HepG2 (cell line): ENCODE measurements around the gene FSHR. TPM values are rescaled to one million over a fixed set of nuclear protein-coding genes. Genes with fewer than 3 reads are reported as not detected.

Experiments
- ATAC-seq: fragments of 200-7000 bp; cut with Tn5 transposase; 3 replicates; pipeline ENCODE4 v1.9.1; 2020; ENCODE audit warnings: mild to moderate bottlenecking, moderate library complexity
- BruUV-seq: library from RNA; stranded (reverse); fragments of 400-500 nt; replicated peaks from 2 replicates; lab custom pipeline; 2021; lab: Mats Ljungman, UMichigan
- CTCF ChIA-PET: fragments of 300-600 bp; formaldehyde crosslinking; extraction: SDS; loops from one replicate; lab custom pipeline; 2021; ENCODE audit warnings: low total read pairs, inconsistent platforms, low intra/inter-chr PET ratio; lab: Yijun Ruan, JAX
- POLR2A ChIA-PET: fragments of 350-600 bp; sonication (Branson Sonifier 250); formaldehyde crosslinking; loops from one replicate; lab custom pipeline; 2020; ENCODE audit warnings: antibody characterized with exemption, inconsistent platforms; lab: Yijun Ruan, JAX
- DNase-seq: peaks from one replicate; pipeline ENCODE4 v3.0.0-alpha.2; 2015; ENCODE audit warnings: low spot score
- FAIRE-seq: peaks from 3 replicates; lab custom pipeline; 2011; peaks lifted over from hg19 to GRCh38; lab: Jason Lieb, UNC
- H2AFZ ChIP-seq: one replicate; pipeline ENCODE4 v1.6.1; 2011; ENCODE audit warnings: low read length, inconsistent platforms
- H3K27ac ChIP-seq: fragments of 300-600 bp; 3 replicates; pipeline ENCODE4 v1.8.0; 2011; ENCODE audit warnings: mixed run types, mild to moderate bottlenecking, mixed read lengths, low read length, inconsistent platforms; ENCODE audit not compliant: insufficient read depth; ENCODE audit errors: extremely low read length
- H3K27me3 ChIP-seq, 2 experiments: fragments of 200-600 bp in 1 of 2; 2 replicates in 1 of 2; 3 replicates in 1 of 2; pipeline versions ENCODE4 v1.6.0 to v1.8.0; 2011; ENCODE audit warnings: low read length in 2 of 2, mild to moderate bottlenecking in 2 of 2, moderate library complexity in 2 of 2, inconsistent platforms in 1 of 2; ENCODE audit not compliant: insufficient read depth in 2 of 2, control insufficient read depth in 1 of 2
- H3K36me3 ChIP-seq, 2 experiments: fragments of 200-600 bp in 1 of 2; replicated peaks in 1 of 2; 2 replicates in 1 of 2; 3 replicates in 1 of 2; pipeline versions ENCODE4 v1.5.1 to v1.8.0; 2011; ENCODE audit warnings: low read length in 2 of 2, inconsistent platforms in 1 of 2; ENCODE audit not compliant: insufficient read depth in 2 of 2, control insufficient read depth in 1 of 2
- H3K4me1 ChIP-seq: 2 replicates; pipeline ENCODE4 v1.5.1; 2012; ENCODE audit warnings: low read length, inconsistent platforms; ENCODE audit not compliant: insufficient read depth
- H3K4me2 ChIP-seq: 2 replicates; pipeline ENCODE4 v1.6.0; 2011; ENCODE audit warnings: low read depth, low read length, inconsistent platforms
- H3K4me3 ChIP-seq, 3 experiments: fragments of 200-600 bp in 1 of 3; sonication (generic), shearing (Covaris generic) in 1 of 3; replicated peaks in 1 of 3; 2 replicates each; pipeline ENCODE4 v1.5.1; 2011 to 2016; ENCODE audit warnings: low read length in 3 of 3, inconsistent platforms in 2 of 3, low read depth in 2 of 3, mild to moderate bottlenecking in 2 of 3, control low read depth in 1 of 3, mixed read lengths in 1 of 3; ENCODE audit not compliant: insufficient read depth in 1 of 3
- H3K79me2 ChIP-seq: one replicate; pipeline ENCODE4 v1.6.1; 2011; ENCODE audit warnings: low read length, inconsistent platforms; ENCODE audit not compliant: insufficient read depth
- H3K9ac ChIP-seq: 2 replicates; pipeline ENCODE4 v1.6.0; 2011; ENCODE audit warnings: mild to moderate bottlenecking, low read depth, low read length, inconsistent platforms; ENCODE audit not compliant: insufficient read depth
- H3K9me3 ChIP-seq: 2 replicates; pipeline ENCODE4 v1.5.1; 2012; ENCODE audit warnings: mild to moderate bottlenecking, low read length
- H4K20me1 ChIP-seq: 2 replicates; pipeline ENCODE4 v1.6.0; 2011; ENCODE audit warnings: inconsistent platforms, mild to moderate bottlenecking, low read length, moderate library complexity; ENCODE audit not compliant: insufficient read depth
- CREM ChIP-seq, 2 experiments: sonication (generic) in 1 of 2; formaldehyde crosslinking in 1 of 2; IDR thresholded peaks; 2 replicates each; pipeline versions ENCODE4 v1.4.0 to v1.6.1; 2016 to 2020; ENCODE audit warnings: antibody characterized with exemption in 1 of 2, mild to moderate bottlenecking in 1 of 2, missing genetic modification reagents in 1 of 2
- HINFP ChIP-seq: sonication (generic); formaldehyde crosslinking; IDR thresholded peaks from 2 replicates; pipeline ENCODE4 v1.4.0; 2020; ENCODE audit warnings: low read depth, mild to moderate bottlenecking, missing genetic modification reagents
- HNF4G ChIP-seq, 2 experiments: sonication (generic) in 1 of 2; formaldehyde crosslinking in 1 of 2; IDR thresholded peaks; 2 replicates each; pipeline versions ENCODE4 v1.4.0 to v1.6.1; 2011 to 2020; ENCODE audit warnings: borderline replicate concordance in 2 of 2, low read depth in 2 of 2, mild to moderate bottlenecking in 2 of 2, low read length in 1 of 2, missing genetic modification reagents in 1 of 2, moderate library complexity in 1 of 2
- MAFF ChIP-seq: IDR thresholded peaks from 2 replicates; pipeline ENCODE4 v1.6.1; 2011; ENCODE audit warnings: low read depth, low read length, improper control_type of control experiment
- MTF1 ChIP-seq: sonication (generic); formaldehyde crosslinking; IDR thresholded peaks from 2 replicates; pipeline ENCODE4 v1.5.0; 2020; ENCODE audit warnings: missing genetic modification reagents
- ZNF101 ChIP-seq: sonication (generic); formaldehyde crosslinking; IDR thresholded peaks from 2 replicates; pipeline ENCODE4 v1.4.0; 2020; ENCODE audit warnings: mild to moderate bottlenecking, low read depth, missing genetic modification reagents, borderline replicate concordance
- ZNF33A ChIP-seq: sonication (generic); formaldehyde crosslinking; IDR thresholded peaks from 2 replicates; pipeline ENCODE4 v1.5.1; 2020; ENCODE audit warnings: missing genetic modification reagents, mild to moderate bottlenecking, moderate library complexity, borderline replicate concordance
- ZNF543 ChIP-seq: sonication (generic); formaldehyde crosslinking; IDR thresholded peaks from 2 replicates; pipeline ENCODE4 v1.4.0; 2020; ENCODE audit warnings: mild to moderate bottlenecking, missing genetic modification reagents
- ZNF709 ChIP-seq: sonication (generic); formaldehyde crosslinking; IDR thresholded peaks from 2 replicates; pipeline ENCODE4 v1.5.0; 2020; ENCODE audit warnings: mild to moderate bottlenecking, missing genetic modification reagents
- ZNF746 ChIP-seq: sonication (generic); formaldehyde crosslinking; IDR thresholded peaks from 2 replicates; pipeline ENCODE4 v1.8.0; 2022; ENCODE audit warnings: mild to moderate bottlenecking, missing genetic modification reagents
- WGBS: methylation state at CpG from one replicate; pipeline ENCODE4 v1.1.6; 2017; ENCODE audit warnings: low lambda C conversion rate; 5-methylcytosine and 5-hydroxymethylcytosine counted together
- in situ Hi-C: cut with HindIII; loops from 2 replicates; pipeline ENCODE4 v1.10.0; 2017; ENCODE audit warnings: low pct_unique_long_range_greater_than_20kb; ENCODE audit not compliant: extremely low pct_ligation_motif_present
- intact Hi-C: fragments of 100-400 bp; cut with micrococcal nuclease; formaldehyde crosslinking; loops from one replicate; pipeline ENCODE4 v1.10.0; 2022; ENCODE audit not compliant: unreplicated experiment
- polyA plus RNA-seq, 8 experiments: library from polyadenylated mRNA; depleted of rRNA in 3 of 8; stranded (reverse) in 7 of 8; unstranded in 1 of 8; fragments of >200 nt; fragmentation: Illumina TruSeq in 4 of 8; extraction: Trizol in 4 of 8; gene quantifications; 2 replicates each; pipeline versions ENCODE4 v1.2.1 to v1.2.3, GENCODE V29; 2011 to 2016; ENCODE audit warnings: low read depth in 4 of 8, missing spikeins in 1 of 8, mixed read lengths in 1 of 8; ENCODE audit not compliant: insufficient read depth in 1 of 8
- total RNA-seq, 5 experiments: library from RNA; depleted of rRNA; stranded (reverse); fragments of >200 nt; fragmentation: Illumina TruSeq; extraction: Trizol; gene quantifications; 2 replicates each; pipeline ENCODE4 v1.2.3, GENCODE V29; 2016; ENCODE audit warnings: low read depth in 1 of 5

Gene FSHR
- total and polyA plus RNA-seq, 2 of the 13 experiments (the other 11 are each of a cell fraction or from before 2014, with no cell fraction given), result not detected

- DNase-seq (no peak), ATAC-seq (no peak), FAIRE-seq (no peak)
- no peaks in the 10 kb centered on the region for H3K36me3 ChIP-seq
- no peaks in the 10 kb centered on the region for H3K9me3 ChIP-seq
- no peaks in the 10 kb centered on the region for H3K4me1 ChIP-seq
- no peak overlapping the region for H3K4me3 ChIP-seq
- TF ChIP-seq ZNF33A (CRISPR knock-in tag) (no peak), MAFF (no peak), ZNF709 (CRISPR knock-in tag) (no peak), HNF4G (IDR thresholded peaks at IDR 0.05; ENCODE audit: borderline replicate concordance, low read depth, low read length) (no peak), HNF4G (CRISPR knock-in tag; IDR thresholded peaks at IDR 0.05; ENCODE audit: borderline replicate concordance, low read depth) (no peak), ZNF746 (CRISPR knock-in tag) (no peak), MTF1 (CRISPR knock-in tag) (no peak), ZNF101 (CRISPR knock-in tag) (no peak), CREM (IDR thresholded peaks at IDR 0.05) (no peak), CREM (CRISPR knock-in tag; IDR thresholded peaks at IDR 0.05) (no peak), ZNF543 (no peak), HINFP (CRISPR knock-in tag) (no peak)
- H3K79me2 ChIP-seq, result no peaks in the 10 kb centered on the region
- no peaks in the 10 kb centered on the region for H4K20me1 ChIP-seq
- ChIA-PET POLR2A (no interaction called here), CTCF (no interaction called here)
- no peak overlapping the region for H3K27ac ChIP-seq
- 3% methylated on average over 2 of the region's 2 CpGs for WGBS
- H3K27me3 ChIP-seq, result no peaks in the 10 kb centered on the region
- H2AFZ ChIP-seq, result no peak overlapping the region
- intact Hi-C loops (no loop called here), in situ Hi-C loops (no loop called here)
- no peak overlapping the region for H3K9ac ChIP-seq
- H3K4me2 ChIP-seq, result no peak overlapping the region
- BruUV-seq, result no TSS peak
These were observed 173.5 kb downstream of the FSHR start for GRCh38 chr2:48980846-48981245.
